DMS153 treated with DMSO at 0.1 percent for 48 hours (cell line): ENCODE measurements around the gene ZNF23.

Experiments
- DNase-seq: peaks from one replicate; lab custom pipeline; 2025; ENCODE audit not compliant: unreplicated experiment; lab: John Stamatoyannopoulos, UW

The ZNF23 gene

GRCh38 chr16:71472051-71472450, 10.0 kb upstream of the ZNF23 start:
- no peak for DNase-seq

DNA sequence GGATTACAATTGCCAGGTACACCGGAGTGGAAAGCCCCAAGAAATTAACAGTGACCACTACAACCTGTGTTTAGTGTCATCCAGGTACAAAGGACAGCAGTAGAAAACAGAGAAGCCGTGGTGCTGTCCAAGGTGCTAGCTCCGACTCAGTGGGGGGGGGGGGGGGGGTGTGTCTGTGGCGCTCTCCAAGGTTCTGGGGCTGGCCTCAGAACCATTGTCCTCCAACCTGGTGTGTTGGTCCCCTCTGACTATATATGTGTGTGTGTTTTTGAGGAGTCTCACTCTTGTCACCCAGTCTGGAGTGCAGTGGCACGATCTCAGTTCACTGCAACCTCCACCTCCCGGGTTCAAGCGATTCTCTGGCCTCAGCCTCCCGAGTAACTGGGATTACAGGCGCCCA, 5.8 kb upstream of the ZNF23 start:
- DNase-seq: no peak

GRCh38 chr16:71464231-71464630, 2.2 kb upstream of the ZNF23 start:
- DNase-seq: no peak

DNA sequence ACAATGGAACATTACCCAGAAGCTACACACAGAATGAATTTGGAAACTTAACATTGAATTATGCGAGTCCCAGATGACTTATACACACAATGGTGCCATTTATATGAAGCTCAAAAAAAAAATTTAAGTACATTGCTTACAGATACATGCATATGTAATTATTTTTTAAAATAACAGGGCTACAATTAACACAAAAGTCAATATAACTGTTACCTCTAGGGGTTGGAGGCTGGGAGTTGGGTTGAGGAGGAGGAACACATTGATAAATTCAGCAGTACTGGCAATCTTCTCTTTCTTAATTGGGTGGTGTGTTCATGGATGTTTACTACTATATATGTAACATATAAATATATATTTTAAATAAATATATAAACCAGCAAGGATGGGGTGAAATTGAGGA, 1.1 kb downstream of the ZNF23 start:
- no peak for DNase-seq

DNA sequence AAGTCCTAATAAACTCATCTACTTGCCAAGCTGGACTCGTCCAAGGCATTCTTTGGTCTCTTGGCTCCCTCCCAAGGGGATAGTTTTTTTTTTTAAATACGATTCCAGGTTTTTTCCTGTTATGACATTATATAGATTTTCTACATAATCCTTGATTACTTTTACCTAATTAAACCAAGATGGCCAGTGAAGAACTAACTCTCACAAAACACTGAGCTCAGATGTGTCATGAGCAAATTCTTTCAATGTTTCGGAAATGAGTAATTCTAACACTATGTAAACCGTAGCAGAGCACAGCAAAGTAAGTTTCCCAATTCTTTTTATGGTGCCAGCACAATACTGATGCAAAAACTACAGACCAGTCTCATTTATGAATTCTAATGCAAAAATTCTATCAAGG, 1.8 kb downstream of the ZNF23 start:
- DNase-seq: no peak

GRCh38 chr16:71459510-71459909, 2.5 kb downstream of the ZNF23 start:
- no peak for DNase-seq

GRCh38 chr16:71456801-71457200, 5.2 kb downstream of the ZNF23 start:
- no peak for DNase-seq

DNA sequence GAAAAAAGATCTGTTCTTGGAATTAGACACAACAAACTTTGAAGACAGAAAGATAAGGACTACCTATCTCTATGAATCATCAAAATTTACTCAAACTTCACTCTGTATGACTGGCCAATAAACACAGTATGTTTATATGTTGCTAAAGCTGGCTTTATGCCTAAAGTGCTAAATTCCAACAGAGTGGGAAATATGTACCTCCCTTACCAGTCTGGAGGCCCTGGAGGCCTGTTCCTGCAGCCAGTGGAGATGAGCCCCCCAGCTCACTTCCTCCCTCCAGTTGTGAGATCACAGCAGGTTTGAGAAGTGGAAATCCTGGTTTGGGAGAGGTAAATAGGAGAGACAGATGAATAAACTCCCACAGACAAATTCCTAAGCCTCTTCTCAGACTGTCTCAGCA, 9.0 kb downstream of the ZNF23 start:
- DNase-seq: no peak

DNA sequence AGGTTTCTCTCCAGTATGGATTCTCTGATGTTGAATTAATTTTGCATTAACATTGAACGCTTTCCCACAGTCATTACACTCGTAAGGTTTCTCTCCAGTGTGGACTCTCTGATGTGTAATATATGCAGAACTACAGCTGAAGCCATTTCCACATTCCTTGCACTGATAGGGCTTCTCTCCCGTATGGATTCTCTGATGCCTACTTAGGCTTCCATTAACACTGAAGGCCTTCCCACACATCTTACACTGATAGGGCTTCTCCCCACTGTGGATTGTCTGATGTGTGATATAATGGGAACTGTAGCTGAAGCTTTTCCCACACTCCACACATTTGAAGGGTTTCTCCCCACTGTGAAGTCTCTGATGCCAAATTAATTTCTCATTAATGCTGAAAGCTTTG, 13.0 kb downstream of the ZNF23 start:
- no peak for DNase-seq

- DNase-seq: no peak
Measured at GRCh38 chr16:71448274-71448866, 13.7 kb downstream of the ZNF23 start.

DNA sequence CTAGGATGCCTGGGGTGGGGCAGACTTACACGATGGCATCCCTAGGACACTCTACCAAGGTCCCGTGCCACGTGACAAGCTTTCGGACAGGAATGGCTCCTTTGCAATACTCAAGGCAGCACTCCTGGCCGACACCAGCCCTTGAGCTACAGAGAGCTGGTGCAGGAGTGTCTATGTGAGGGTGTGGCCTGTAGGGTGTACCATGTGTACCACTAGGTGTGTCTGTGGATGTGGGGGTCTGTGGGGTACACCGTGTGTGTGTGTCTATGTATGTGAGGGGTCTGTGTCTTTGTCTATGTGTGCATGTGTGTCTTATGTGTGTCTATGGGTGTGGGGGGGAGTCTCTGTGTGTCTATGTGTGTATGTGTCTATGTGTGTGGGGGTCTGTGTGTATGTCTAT, 18.3 kb downstream of the ZNF23 start:
- no peak for DNase-seq

DNA sequence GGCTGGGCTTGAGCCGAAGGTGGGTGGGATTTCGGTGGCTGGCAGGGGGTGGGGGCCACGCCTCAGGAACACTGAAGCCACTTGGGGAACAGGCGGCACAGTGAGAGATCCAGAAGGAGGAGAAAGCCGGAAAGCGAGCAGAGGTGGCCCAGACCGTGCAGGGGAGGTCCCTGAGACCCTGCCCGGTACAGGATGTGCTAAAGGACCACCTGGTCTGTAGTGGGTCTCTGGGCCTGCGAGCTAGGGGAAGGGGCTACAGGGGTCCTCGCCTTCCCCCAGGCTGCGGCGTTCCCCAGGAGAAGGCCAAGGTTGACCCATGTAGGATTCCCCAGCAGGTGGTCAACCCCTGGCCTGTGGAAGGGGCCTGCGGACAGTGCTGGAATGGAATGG, 20.0 kb downstream of the ZNF23 start, which contains the start of gene TLE7:
Gene TLE7 (minus strand): TSS at position 4 of the 390 bp plus-strand sequence. CDS start 8,730 bp downstream, outside the sequence.
- no peak for DNase-seq

- no peak for DNase-seq
Measured at GRCh38 chr16:71441348-71442050, 20.5 kb downstream of the ZNF23 start.

DNA sequence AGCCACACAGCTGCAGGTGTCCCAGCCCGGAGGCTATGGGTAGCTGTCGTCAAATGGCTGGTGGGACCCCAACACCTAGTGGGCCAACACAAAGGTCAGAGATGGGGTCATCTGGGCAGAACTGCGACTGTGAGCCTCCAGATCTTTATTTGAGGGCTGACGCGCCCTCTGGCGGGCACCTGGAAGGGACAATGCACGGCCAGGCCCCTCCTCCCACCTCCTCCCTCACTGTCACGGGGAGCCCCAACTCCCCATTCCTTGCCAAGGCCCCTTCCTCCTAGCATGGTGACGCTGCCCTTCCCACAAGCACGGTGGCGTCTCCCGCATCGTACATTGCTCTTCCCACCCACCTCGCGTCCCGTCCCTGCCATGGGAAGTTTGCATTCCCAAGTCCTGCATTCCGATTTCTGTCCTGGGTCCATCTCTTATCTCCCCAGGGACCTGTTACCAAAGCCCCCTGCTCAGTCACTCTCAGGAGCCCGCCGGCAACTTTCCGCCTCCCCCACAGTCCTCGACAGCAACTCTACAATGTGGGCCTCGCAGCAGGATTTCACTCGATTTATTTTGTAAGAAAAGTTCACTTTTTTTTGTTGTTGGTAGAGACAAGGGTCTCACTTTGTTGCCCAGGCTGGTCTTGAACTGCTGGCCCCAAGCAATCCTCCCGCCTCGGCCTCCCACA, 21.2 kb downstream of the ZNF23 start:
- DNase-seq: no peak

- DNase-seq: no peak
Measured at GRCh38 chr16:71439523-71439922, 22.5 kb downstream of the ZNF23 start.

DNA sequence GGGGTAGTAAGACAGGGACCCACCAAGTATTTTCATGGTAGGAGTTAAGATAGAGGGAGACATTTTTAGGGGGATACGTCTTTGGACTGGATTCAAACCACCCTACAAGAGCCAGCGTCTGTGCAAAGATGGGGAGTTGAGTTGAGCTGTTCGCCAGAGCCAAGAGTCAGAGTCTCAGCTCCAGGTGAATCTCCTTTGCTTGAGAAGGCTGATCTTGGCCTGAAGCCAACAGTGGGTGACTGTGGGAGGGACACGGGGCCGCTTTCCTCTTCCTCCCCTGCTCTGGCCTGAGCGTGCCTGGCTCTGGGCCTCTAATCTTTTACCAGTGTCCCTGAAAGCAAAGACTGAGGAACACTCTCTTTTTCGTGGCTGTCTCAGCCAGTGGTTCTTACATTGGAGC, 25.6 kb downstream of the ZNF23 start:
- DNase-seq: no peak

DNA sequence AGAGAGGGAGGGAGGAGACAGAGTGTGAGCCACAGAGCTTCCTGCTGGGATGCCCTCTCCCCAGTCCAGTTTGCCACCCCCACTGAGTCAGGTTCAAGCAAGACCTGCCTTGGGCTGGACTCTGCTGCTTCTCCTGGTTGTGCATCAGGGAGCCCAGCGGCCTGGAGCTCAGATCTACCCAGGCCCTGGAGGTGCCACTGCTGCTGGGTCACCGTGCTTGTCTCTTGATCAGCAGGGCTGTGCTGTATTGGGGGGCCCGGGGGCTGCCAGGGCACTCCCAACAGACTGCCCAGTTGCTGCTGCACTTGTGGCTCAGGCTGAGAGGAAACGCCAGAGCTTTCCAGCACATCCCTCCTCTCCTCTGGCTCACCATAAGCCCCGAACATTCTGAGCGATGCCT, 29.1 kb downstream of the ZNF23 start:
- no peak for DNase-seq

GRCh38 chr16:71431991-71432390, 30.1 kb downstream of the ZNF23 start:
- DNase-seq: no peak

GRCh38 chr16:71431176-71431575, 30.9 kb downstream of the ZNF23 start:
- no peak for DNase-seq

DNA sequence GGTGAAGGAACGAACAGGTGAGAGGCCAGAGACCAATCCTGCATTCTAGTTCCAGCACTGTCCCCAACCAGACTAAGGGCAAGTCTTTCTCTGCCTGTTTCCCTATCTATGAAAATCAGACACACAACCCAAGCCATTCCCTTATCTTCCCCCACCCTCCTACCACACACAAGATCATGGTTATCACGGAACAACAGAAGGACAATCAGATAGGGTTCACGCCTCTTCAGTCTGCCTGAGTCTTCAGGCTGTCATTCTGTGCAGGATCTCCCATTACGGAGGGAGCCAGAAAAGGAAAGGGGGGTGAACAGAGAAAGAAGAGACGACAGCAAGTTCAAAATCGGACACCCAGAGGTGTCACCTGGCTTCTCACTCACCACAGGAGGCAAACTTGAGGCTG, 31.3 kb downstream of the ZNF23 start:
- no peak for DNase-seq

DNA sequence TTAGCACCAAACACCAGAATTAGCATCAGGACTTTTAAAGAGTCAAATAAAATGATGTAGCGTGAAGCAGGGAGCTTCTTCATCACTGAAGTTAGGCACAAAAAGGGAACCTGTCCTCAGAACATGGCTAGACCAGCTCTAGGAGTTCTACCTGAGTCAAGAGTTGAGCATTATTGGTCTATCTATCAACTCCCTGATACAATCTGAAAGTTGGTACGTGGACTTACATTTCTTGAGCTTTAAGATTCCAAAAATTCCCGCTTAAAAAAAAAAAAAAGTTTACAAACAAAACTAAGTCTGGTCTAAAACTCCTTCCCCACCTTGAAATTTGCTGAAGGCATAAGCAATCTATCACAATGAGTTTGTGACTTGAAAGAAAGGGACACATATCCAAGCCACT, 32.5 kb downstream of the ZNF23 start:
- no peak for DNase-seq

GRCh38 chr16:71428883-71429282, 33.2 kb downstream of the ZNF23 start:
- DNase-seq: no peak
